MCF 10A (cell line): ENCODE data around the gene PHC3. TPM values are rescaled to one million over a fixed set of nuclear protein-coding genes. Genes with fewer than 3 reads are reported as not detected.

ENCODE experiments used
- BruUV-seq: library from RNA; stranded (reverse); fragments of 400-500 nt; replicated peaks from 2 replicates; lab custom pipeline; 2021; lab: Mats Ljungman, UMichigan
- CTCF ChIA-PET: fragments of 300-600 bp; sonication (Branson Sonifier 250); formaldehyde crosslinking; extraction: SDS; loops from one replicate; lab custom pipeline; 2021; ENCODE audit warnings: antibody characterized with exemption, inconsistent platforms; lab: Yijun Ruan, JAX
- POLR2A ChIA-PET: fragments of 300-600, 350-650 bp; sonication (Branson Sonifier 250); formaldehyde crosslinking; extraction: SDS; loops from one replicate; lab custom pipeline; 2020; ENCODE audit warnings: antibody characterized with exemption, inconsistent platforms; lab: Yijun Ruan, JAX
- DNase-seq: peaks from one replicate; pipeline ENCODE4 v3.0.0-alpha.2; 2018; ENCODE audit not compliant: unreplicated experiment
- H3K27ac Mint-ChIP-seq: one replicate; pipeline ENCODE4 v1.8.0; 2022; ENCODE audit warnings: mild to moderate bottlenecking, low read depth, mixed read lengths; ENCODE audit not compliant: unreplicated experiment
- H3K27me3 Mint-ChIP-seq: one replicate; pipeline ENCODE4 v1.8.0; 2022; ENCODE audit warnings: mixed read lengths; ENCODE audit not compliant: insufficient read depth, unreplicated experiment
- H3K36me3 Mint-ChIP-seq: one replicate; pipeline ENCODE4 v1.8.0; 2022; ENCODE audit warnings: mild to moderate bottlenecking, moderate library complexity, mixed read lengths; ENCODE audit not compliant: insufficient read depth, unreplicated experiment
- H3K4me1 Mint-ChIP-seq: one replicate; pipeline ENCODE4 v1.8.0; 2022; ENCODE audit warnings: mixed read lengths; ENCODE audit not compliant: insufficient read depth, unreplicated experiment
- H3K4me3 Mint-ChIP-seq: one replicate; pipeline ENCODE4 v1.8.0; 2022; ENCODE audit warnings: mild to moderate bottlenecking, moderate library complexity, mixed read lengths; ENCODE audit not compliant: unreplicated experiment
- H3K9me3 Mint-ChIP-seq: one replicate; pipeline ENCODE4 v1.8.0; 2022; ENCODE audit warnings: mixed read lengths; ENCODE audit not compliant: unreplicated experiment
- intact Hi-C: fragments of 100-400 bp; cut with micrococcal nuclease; formaldehyde crosslinking; loops from 2 replicates; pipeline ENCODE4 v1.14.1; 2022
- total RNA-seq: library from RNA; stranded (reverse); gene quantifications from 2 replicates; pipeline ENCODE4 v1.2.3, GENCODE V29; 2022
- TF ChIP-seq, protein P1 (sequence below): fragments of 200-600 bp; IDR thresholded peaks from one replicate; pipeline ENCODE4 v1.8.0; 2022; ENCODE audit warnings: antibody characterized with exemption, mild to moderate bottlenecking; ENCODE audit not compliant: unreplicated experiment

PHC3 gene
- total RNA-seq, 1 experiment from 2014 or later = 54.3 TPM

DNA sequence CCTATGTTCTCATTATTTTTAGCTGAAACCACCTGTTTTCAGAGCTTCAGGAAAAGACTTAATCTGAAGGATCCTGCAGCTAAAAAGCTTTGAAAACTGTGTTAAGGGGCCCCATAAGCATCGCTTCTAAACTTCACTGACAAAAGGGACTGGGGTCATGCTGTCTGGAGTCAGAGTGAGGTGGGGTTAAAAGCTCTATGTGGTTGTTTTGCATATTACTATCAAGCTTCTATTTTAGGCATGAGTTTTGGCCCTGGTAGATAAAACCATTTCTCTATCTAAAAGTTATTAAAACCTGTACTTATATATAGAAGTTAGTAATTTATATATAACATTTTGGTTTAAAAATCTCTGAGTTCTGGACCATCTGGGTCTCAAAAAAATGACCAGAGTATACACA, 98.2 kb downstream of the PHC3 start:
- no peak overlapping the region for H3K27ac Mint-ChIP-seq
- BruUV-seq = no TSS peak
- intact Hi-C loops = no loop called here
- no peak overlapping the region for H3K4me3 Mint-ChIP-seq
- TF ChIP-seq, protein P1, sequence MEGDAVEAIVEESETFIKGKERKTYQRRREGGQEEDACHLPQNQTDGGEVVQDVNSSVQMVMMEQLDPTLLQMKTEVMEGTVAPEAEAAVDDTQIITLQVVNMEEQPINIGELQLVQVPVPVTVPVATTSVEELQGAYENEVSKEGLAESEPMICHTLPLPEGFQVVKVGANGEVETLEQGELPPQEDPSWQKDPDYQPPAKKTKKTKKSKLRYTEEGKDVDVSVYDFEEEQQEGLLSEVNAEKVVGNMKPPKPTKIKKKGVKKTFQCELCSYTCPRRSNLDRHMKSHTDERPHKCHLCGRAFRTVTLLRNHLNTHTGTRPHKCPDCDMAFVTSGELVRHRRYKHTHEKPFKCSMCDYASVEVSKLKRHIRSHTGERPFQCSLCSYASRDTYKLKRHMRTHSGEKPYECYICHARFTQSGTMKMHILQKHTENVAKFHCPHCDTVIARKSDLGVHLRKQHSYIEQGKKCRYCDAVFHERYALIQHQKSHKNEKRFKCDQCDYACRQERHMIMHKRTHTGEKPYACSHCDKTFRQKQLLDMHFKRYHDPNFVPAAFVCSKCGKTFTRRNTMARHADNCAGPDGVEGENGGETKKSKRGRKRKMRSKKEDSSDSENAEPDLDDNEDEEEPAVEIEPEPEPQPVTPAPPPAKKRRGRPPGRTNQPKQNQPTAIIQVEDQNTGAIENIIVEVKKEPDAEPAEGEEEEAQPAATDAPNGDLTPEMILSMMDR = no peak
- POLR2A ChIA-PET = no interaction called here
- peaks cover 50% of the 10 kb centered on the region for H3K36me3 Mint-ChIP-seq
- H3K4me1 Mint-ChIP-seq = no peaks in the 10 kb centered on the region
- DNase-seq = no peak
- no peaks in the 10 kb centered on the region for H3K9me3 Mint-ChIP-seq
- CTCF ChIA-PET = no interaction called here
- no peaks in the 10 kb centered on the region for H3K27me3 Mint-ChIP-seq

DNA sequence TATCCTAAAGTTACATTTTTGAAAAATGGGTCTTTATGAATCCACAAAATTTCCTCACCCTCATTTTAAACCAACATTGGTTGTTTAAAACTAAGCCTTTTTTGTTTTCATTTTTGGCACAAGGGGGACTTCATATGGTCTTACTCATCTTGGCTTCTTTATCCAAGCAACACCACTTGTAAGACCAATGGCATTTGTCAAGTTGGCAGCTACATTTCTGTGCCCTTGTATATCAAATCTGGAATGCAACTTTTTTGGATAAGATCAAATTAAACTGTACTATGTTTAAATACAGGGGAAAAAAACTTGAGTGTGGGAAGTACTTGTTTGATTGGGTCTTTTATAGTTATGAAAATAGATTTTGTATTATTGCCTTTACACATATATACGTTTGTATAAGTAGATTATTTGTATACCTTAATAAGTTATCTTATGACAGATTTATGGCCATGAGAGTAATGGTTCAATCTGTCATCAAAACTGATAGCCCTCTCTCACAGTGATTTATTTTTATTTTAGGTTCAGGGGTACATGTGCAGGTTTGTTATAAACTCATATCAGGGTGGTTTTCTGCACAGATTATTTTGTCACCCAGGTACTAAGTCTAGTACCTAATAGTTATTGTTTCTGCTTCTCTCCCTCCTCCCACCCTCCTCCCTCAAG, 100.3 kb downstream of the PHC3 start:
- no peaks in the 10 kb centered on the region for H3K4me1 Mint-ChIP-seq
- BruUV-seq = no TSS peak

DNA sequence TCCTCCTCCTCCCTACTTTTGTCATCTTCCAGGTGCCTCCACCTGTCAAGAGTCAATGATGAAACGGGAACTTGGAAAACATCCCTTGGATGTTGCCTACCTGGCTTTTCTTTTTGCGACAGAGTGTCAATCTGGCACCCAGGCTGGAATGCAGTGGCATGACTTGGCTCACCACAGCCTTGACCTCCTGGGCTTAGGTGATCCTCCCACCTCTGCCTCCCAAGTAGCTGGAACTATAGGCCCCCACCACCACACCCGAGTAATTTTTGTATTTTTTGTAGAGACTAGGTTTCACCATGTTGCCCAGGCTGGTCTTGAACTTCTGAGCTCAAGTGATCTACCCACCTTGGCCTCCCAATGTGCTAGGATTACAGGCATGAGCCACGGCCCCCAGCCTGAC, 100.9 kb downstream of the PHC3 start:
- POLR2A ChIA-PET = no interaction called here
- H3K4me3 Mint-ChIP-seq = no peak overlapping the region
- CTCF ChIA-PET = interaction anchor here (1.2 kb wide), 1 partner anchor 20 kb away, joined by 5 read pairs; no protein-coding TSS in a partner anchor
- H3K9me3 Mint-ChIP-seq = no peaks in the 10 kb centered on the region
- H3K27ac Mint-ChIP-seq = no peak overlapping the region
- BruUV-seq = no TSS peak
- DNase-seq = no peak
- H3K4me1 Mint-ChIP-seq = no peaks in the 10 kb centered on the region
- intact Hi-C loops = no loop called here
- peaks cover 44% of the 10 kb centered on the region for H3K36me3 Mint-ChIP-seq
- TF ChIP-seq, protein P1 = no peak
- no peaks in the 10 kb centered on the region for H3K27me3 Mint-ChIP-seq

More for the DNA sequence above, 100.3 kb downstream of the PHC3 start:
- H3K4me3 Mint-ChIP-seq = no peak overlapping the region
- no peak overlapping the region for H3K27ac Mint-ChIP-seq
- intact Hi-C loops = no loop called here
- peaks cover 50% of the 10 kb centered on the region for H3K36me3 Mint-ChIP-seq
- H3K9me3 Mint-ChIP-seq = no peaks in the 10 kb centered on the region
- CTCF ChIA-PET = interaction anchor here (1.2 kb wide), 1 partner anchor 19 kb away, joined by 5 read pairs; no protein-coding TSS in a partner anchor
- TF ChIP-seq, protein P1 = no peak
- POLR2A ChIA-PET = no interaction called here
- DNase-seq = no peak
- no peaks in the 10 kb centered on the region for H3K27me3 Mint-ChIP-seq

DNA sequence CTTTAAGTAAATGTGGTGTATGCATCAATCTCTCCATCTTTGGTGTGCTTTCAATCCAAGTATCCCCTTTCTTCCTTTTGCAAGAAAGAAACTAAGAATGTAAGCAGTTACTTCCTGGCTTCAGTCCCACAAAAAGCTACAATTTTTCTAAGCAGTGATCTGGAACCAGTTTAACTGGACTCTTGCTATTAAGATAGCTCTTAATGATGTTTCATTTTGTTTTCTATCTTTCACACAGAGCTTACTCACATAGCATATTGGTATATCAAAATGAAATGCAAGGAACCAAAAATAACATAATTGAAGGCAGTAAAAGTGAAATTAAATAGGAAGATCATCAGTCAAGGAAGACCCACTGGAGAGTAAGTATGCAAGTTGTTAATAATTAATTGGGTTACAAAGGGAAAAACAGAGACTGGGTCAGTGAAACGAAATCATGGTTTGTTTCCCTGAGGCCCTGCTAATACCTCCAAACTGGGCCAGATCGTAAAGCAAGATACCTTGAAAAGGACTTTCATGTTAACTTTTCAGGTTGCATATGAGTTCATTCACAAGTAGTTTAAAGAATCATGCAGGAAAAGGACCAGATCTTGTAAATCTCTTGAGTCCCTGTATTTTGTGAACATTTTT, 101.9 kb downstream of the PHC3 start:
- ChIA-PET POLR2A (interaction anchor here (0.6 to 0.7 kb wide), 3 partner anchors 16 to 736 kb away, joined by 3 to 4 read pairs (median 3); no protein-coding TSS in a partner anchor), CTCF (interaction anchor here (1.6 kb wide), 1 partner anchor 42 kb away, joined by 3 read pairs; the partner anchor contains the start of gene GPR160)
- TF ChIP-seq, protein P1 = no peak
- Mint-ChIP-seq H3K4me3 (no peak overlapping the region), H3K9me3 (no peaks in the 10 kb centered on the region), H3K27me3 (no peaks in the 10 kb centered on the region), H3K27ac (no peak overlapping the region), H3K4me1 (no peaks in the 10 kb centered on the region), H3K36me3 (peaks cover 38% of the 10 kb centered on the region)
- no peak for DNase-seq
- no TSS peak for BruUV-seq
- intact Hi-C loops = no loop called here
